ENCODE results near the gene SUMO1.

GRCh38 chr2:202187570-202187969 lies 50.8 kb downstream of the SUMO1 start:
- TF ChIP-seq, protein P1, sequence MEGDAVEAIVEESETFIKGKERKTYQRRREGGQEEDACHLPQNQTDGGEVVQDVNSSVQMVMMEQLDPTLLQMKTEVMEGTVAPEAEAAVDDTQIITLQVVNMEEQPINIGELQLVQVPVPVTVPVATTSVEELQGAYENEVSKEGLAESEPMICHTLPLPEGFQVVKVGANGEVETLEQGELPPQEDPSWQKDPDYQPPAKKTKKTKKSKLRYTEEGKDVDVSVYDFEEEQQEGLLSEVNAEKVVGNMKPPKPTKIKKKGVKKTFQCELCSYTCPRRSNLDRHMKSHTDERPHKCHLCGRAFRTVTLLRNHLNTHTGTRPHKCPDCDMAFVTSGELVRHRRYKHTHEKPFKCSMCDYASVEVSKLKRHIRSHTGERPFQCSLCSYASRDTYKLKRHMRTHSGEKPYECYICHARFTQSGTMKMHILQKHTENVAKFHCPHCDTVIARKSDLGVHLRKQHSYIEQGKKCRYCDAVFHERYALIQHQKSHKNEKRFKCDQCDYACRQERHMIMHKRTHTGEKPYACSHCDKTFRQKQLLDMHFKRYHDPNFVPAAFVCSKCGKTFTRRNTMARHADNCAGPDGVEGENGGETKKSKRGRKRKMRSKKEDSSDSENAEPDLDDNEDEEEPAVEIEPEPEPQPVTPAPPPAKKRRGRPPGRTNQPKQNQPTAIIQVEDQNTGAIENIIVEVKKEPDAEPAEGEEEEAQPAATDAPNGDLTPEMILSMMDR (IDR thresholded peaks at IDR 0.05 in 2 of 3, conservative IDR thresholded peaks at IDR 0.05 in 1 of 3; ENCODE audit: control insufficient read depth in 2 of 3, extremely low read depth in 1 of 3, insufficient read depth in 1 of 3, low read depth in 3 of 3, low read length in 3 of 3) = no peak
- TF ChIP-seq EZH2 (IDR thresholded peaks at IDR 0.05; ENCODE audit: borderline replicate concordance, control insufficient read depth, low read depth, low read length) (no peak), ZNF274 (IDR thresholded peaks at IDR 0.05; ENCODE audit: insufficient read depth, insufficient read length) (no peak), POLR2A (IDR thresholded peaks at IDR 0.05; ENCODE audit: low read depth, low read length) (no peak), NR2C1 (IDR thresholded peaks at IDR 0.05) (no peak), MTA3 (IDR thresholded peaks at IDR 0.05; ENCODE audit: borderline replicate concordance, low read length) (no peak)
- TF ChIP-seq, protein P2, sequence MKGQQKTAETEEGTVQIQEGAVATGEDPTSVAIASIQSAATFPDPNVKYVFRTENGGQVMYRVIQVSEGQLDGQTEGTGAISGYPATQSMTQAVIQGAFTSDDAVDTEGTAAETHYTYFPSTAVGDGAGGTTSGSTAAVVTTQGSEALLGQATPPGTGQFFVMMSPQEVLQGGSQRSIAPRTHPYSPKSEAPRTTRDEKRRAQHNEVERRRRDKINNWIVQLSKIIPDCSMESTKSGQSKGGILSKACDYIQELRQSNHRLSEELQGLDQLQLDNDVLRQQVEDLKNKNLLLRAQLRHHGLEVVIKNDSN (IDR thresholded peaks at IDR 0.05; ENCODE audit: borderline replicate concordance, extremely low read length, insufficient read depth, low read depth, low read length) = no peak
